ENCODE results near the gene CYREN. TPM values are rescaled to one million over a fixed set of nuclear protein-coding genes. Genes with fewer than 3 reads are reported as not detected.

The CYREN gene
- total RNA-seq, 2 experiments from 2014 or later: 69.4 to 81.9 TPM

GRCh38 chr7:135160098-135160857, 10.2 kb downstream of the CYREN start:
- H3K4me1 ChIP-seq (ENCODE audit: insufficient read depth, low read length, poor library complexity, severe bottlenecking): peaks cover 25% of the 10 kb centered on the region
- peak overlapping the region; percentile 48 for H2AFZ ChIP-seq (ENCODE audit: low read length)
- H4K20me1 ChIP-seq (ENCODE audit: insufficient read depth, low read length): no peaks in the 10 kb centered on the region
- CTCF ChIA-PET (ENCODE audit: unreplicated experiment): no interaction called here
- BruUV-seq (replicated peaks): no TSS peak
- POLR2A ChIA-PET: interaction anchor here (0.6 to 2.9 kb wide), 8 partner anchors 10 to 175 kb away, joined by 3 to 34 read pairs (median 5); partner anchors contain the start of genes CYREN and TMEM140
- no peak for TF ChIP-seq CTCF (conservative IDR thresholded peaks at IDR 0.05; ENCODE audit: low read length)
- no peak for TF ChIP-seq EZH2phosphoT487 (IDR thresholded peaks at IDR 0.05; ENCODE audit: borderline replicate concordance, low read depth, low read length)
- peak overlapping the region; percentile 51 for H3K4me2 ChIP-seq (ENCODE audit: low read length)
- no peaks in the 10 kb centered on the region for H3K9me2 ChIP-seq (ENCODE audit: insufficient read depth, low read length)
- intact Hi-C loops (cut with micrococcal nuclease; ENCODE audit: unreplicated experiment): loop anchor here (2.0 kb wide), 1 partner anchor 817 kb away; the partner anchor contains the start of gene MTPN
- peaks cover 63% of the 10 kb centered on the region for H3K36me3 ChIP-seq (ENCODE audit: insufficient read depth, low read length)
- peak overlapping the region; percentile 64 for H3K27ac ChIP-seq (ENCODE audit: low read depth, low read length, poor library complexity, severe bottlenecking)
- no peak overlapping the region for H3K4me3 ChIP-seq (ENCODE audit: low read depth, low read length, poor library complexity, severe bottlenecking)
- H3K9me3 ChIP-seq (ENCODE audit: low read length): peaks cover 49% of the 10 kb centered on the region
- no peaks in the 10 kb centered on the region for H3K79me2 ChIP-seq (ENCODE audit: insufficient read depth, low read depth, low read length)
- peak; percentile 29 for DNase-seq (ENCODE audit: low spot score)

- H2AFZ ChIP-seq (ENCODE audit: low read length): peak overlapping the region; percentile 48; the same call in 1 of the 2 replicates
- TF ChIP-seq CTCF (conservative IDR thresholded peaks at IDR 0.05; ENCODE audit: low read length) (no peak), EZH2phosphoT487 (IDR thresholded peaks at IDR 0.05; ENCODE audit: borderline replicate concordance, low read depth, low read length) (no peak)
Measured at GRCh38 chr7:135159359-135160085, 11.0 kb downstream of the CYREN start.

More at GRCh38 chr7:135159359-135160085, 11.0 kb downstream of the CYREN start:
- H3K4me3 ChIP-seq (ENCODE audit: low read depth, low read length, poor library complexity, severe bottlenecking): no peak overlapping the region
- CTCF ChIA-PET (ENCODE audit: unreplicated experiment): no interaction called here
- H3K4me1 ChIP-seq (ENCODE audit: insufficient read depth, low read length, poor library complexity, severe bottlenecking): peaks cover 25% of the 10 kb centered on the region
- intact Hi-C loops (cut with micrococcal nuclease; ENCODE audit: unreplicated experiment): loop anchor here (2.0 kb wide), 1 partner anchor 817 kb away; the partner anchor contains the start of gene MTPN
- H3K9me3 ChIP-seq (ENCODE audit: low read length): peaks cover 55% of the 10 kb centered on the region
- POLR2A ChIA-PET: interaction anchor here (1.3 to 2.9 kb wide), 3 partner anchors 10 to 45 kb away, joined by 3 to 34 read pairs (median 7); partner anchors contain the start of gene CYREN
- H3K27ac ChIP-seq (ENCODE audit: low read depth, low read length, poor library complexity, severe bottlenecking): peak overlapping the region; percentile 64
- BruUV-seq (replicated peaks): no TSS peak
- DNase-seq (ENCODE audit: low spot score): no peak
- H3K36me3 ChIP-seq (ENCODE audit: insufficient read depth, low read length): peaks cover 56% of the 10 kb centered on the region
- peak overlapping the region; percentile 51 for H3K4me2 ChIP-seq (ENCODE audit: low read length)
- no peaks in the 10 kb centered on the region for H4K20me1 ChIP-seq (ENCODE audit: insufficient read depth, low read length)
- H3K9me2 ChIP-seq (ENCODE audit: insufficient read depth, low read length): no peaks in the 10 kb centered on the region
- H3K79me2 ChIP-seq (ENCODE audit: insufficient read depth, low read depth, low read length): no peaks in the 10 kb centered on the region
